ENCODE results near the gene ELMO1.

GRCh38 chr7:36855330-36855729, 593.3 kb downstream of the ELMO1 start:
- TF ChIP-seq TAF1 (IDR thresholded peaks at IDR 0.05; ENCODE audit: borderline replicate concordance, low read depth, low read length) (no peak), POLR2AphosphoS5 (IDR thresholded peaks at IDR 0.05; ENCODE audit: low read depth, low read length) (no peak), POLR2A (IDR thresholded peaks at IDR 0.05; ENCODE audit: low read depth, low read length) (no peak)

Measured in GM12892 (cell line).